SU-DHL-6 (cell line): ENCODE data around the gene ITGA7.

ENCODE experiments used
- CTCF ChIP-seq: fragments of 200-600 bp; sonication (generic); IDR thresholded peaks from one replicate; pipeline ENCODE4 v1.5.1; 2017; ENCODE audit warnings: antibody characterized with exemption, mild to moderate bottlenecking, low read length, moderate library complexity; ENCODE audit not compliant: insufficient read depth, poor library complexity, severe bottlenecking
- EZH2phosphoT487 ChIP-seq: fragments of 200-600 bp; sonication (generic), shearing (Covaris generic); conservative IDR thresholded peaks from 2 replicates; pipeline ENCODE4 v1.6.1; 2018; ENCODE audit warnings: mild to moderate bottlenecking, antibody characterized with exemption, low read length, moderate library complexity, mixed read lengths

DNA sequence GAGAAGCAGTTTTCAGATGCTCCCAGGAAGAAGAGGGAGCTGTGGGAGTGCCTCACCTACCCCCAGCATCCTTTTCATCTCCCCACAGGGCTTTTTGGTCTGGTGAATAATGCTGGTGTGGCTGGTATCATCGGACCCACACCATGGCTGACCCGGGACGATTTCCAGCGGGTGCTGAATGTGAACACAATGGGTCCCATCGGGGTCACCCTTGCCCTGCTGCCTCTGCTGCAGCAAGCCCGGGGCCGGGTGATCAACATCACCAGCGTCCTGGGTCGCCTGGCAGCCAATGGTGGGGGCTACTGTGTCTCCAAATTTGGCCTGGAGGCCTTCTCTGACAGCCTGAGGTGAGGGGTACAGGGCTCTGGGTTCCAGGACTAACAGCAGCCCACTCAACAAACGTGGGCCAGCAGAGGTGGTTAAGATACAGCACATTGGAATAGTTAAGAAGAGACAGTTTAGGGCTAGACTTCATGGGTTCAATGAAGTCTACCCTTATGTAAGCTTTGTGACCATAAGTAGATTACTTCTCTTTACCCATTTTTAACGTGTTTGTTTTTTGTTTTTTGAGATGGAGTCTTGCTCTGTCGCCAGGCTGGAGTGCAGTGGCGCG lies 14.0 kb upstream of the ITGA7 start:
- TF ChIP-seq CTCF (no peak), EZH2phosphoT487 (no peak)
